Suprapubic skin (tissue), 4 donors: ENCODE data around the gene GPR183. TPM values are rescaled to one million over a fixed set of nuclear protein-coding genes. Genes with fewer than 3 reads are reported as not detected.

Experiments used
- DNase-seq, 2 donors: peaks; one replicate each; pipeline ENCODE4 v3.0.0-alpha.2; 2019; ENCODE audit warnings: low spot score in 2 of 2
- H3K27ac ChIP-seq: fragments of 200-600 bp; sonication (generic); one replicate; pipeline ENCODE4 v1.5.1; 2019
- H3K27me3 ChIP-seq: fragments of 200-600 bp; sonication (generic); one replicate; pipeline ENCODE4 v1.5.1; 2019
- H3K36me3 ChIP-seq: fragments of 200-600 bp; sonication (generic); one replicate; pipeline ENCODE4 v1.5.1; 2019
- H3K4me1 ChIP-seq: fragments of 200-600 bp; sonication (generic); one replicate; pipeline ENCODE4 v1.5.1; 2019
- H3K4me3 ChIP-seq: fragments of 200-600 bp; sonication (generic); one replicate; pipeline ENCODE4 v1.5.1; 2019; ENCODE audit warnings: mild to moderate bottlenecking
- H3K9me3 ChIP-seq: fragments of 200-600 bp; sonication (generic); one replicate; pipeline ENCODE4 v1.5.1; 2019
- CTCF ChIP-seq, 2 donors: fragments of 200-600 bp in 1 of 2; fragments of 450-650 bp in 1 of 2; sonication (generic) in 1 of 2; IDR thresholded peaks; one replicate each; pipeline ENCODE4 v1.5.1; 2016 to 2019; ENCODE audit warnings: antibody characterized with exemption in 2 of 2, mild to moderate bottlenecking in 1 of 2, moderate library complexity in 1 of 2
- EP300 ChIP-seq: sonication (generic); formaldehyde crosslinking; IDR thresholded peaks from one replicate; pipeline ENCODE4 v1.6.1; 2017; ENCODE audit warnings: antibody characterized with exemption
- POLR2A ChIP-seq, 2 donors: fragments of 450-650 bp; IDR thresholded peaks; one replicate each; pipeline ENCODE4 v1.6.1; 2017; ENCODE audit warnings: antibody characterized with exemption in 2 of 2, mild to moderate bottlenecking in 2 of 2, moderate library complexity in 2 of 2
- POLR2AphosphoS5 ChIP-seq, 3 donors: sonication (generic); formaldehyde crosslinking; IDR thresholded peaks; one replicate each; pipeline ENCODE4 v1.6.1; 2017; ENCODE audit warnings: antibody characterized with exemption in 3 of 3
- WGBS: methylation state at CpG from one replicate; pipeline ENCODE4 v1.1.5; 2018; 5-methylcytosine and 5-hydroxymethylcytosine counted together
- total RNA-seq, 4 donors: library from RNA; depleted of rRNA; stranded (reverse); fragments of >200 nt; gene quantifications; one replicate each; pipeline ENCODE4 v1.1.0, GENCODE V29; 2016

Gene GPR183
- total RNA-seq, 4 donors from 2014 or later: 2.3 to 7.0 (median 4.4) TPM

- WGBS: 75% methylated on average over 10 of the region's 10 CpGs
- H3K27ac ChIP-seq: peak overlapping the region; percentile 55
- no peaks in the 10 kb centered on the region for H3K27me3 ChIP-seq
- peaks cover 31% of the 10 kb centered on the region for H3K4me1 ChIP-seq
- H3K9me3 ChIP-seq: no peaks in the 10 kb centered on the region
- TF ChIP-seq EP300: no peak
- no peak for TF ChIP-seq POLR2A (IDR thresholded peaks at IDR 0.05)
- TF ChIP-seq POLR2AphosphoS5 (IDR thresholded peaks at IDR 0.05): no peak
- no peak for TF ChIP-seq CTCF (IDR thresholded peaks at IDR 0.05)
- peaks cover 22% of the 10 kb centered on the region for H3K36me3 ChIP-seq
- no peak for DNase-seq
- H3K4me3 ChIP-seq: no peak overlapping the region
Observed at GRCh38 chr13:99322297-99323103, 15.3 kb upstream of the GPR183 start.

GRCh38 chr13:99321709-99322108 is 14.5 kb upstream of the GPR183 start:
- Histone ChIP-seq H3K36me3 (peaks cover 22% of the 10 kb centered on the region), H3K9me3 (no peaks in the 10 kb centered on the region), H3K27me3 (no peaks in the 10 kb centered on the region), H3K4me1 (peaks cover 31% of the 10 kb centered on the region), H3K4me3 (no peak overlapping the region), H3K27ac (peak overlapping the region; percentile 55)
- TF ChIP-seq POLR2A (IDR thresholded peaks at IDR 0.05): no peak
- no peak for TF ChIP-seq EP300
- no peak for TF ChIP-seq POLR2AphosphoS5 (IDR thresholded peaks at IDR 0.05)
- TF ChIP-seq CTCF (IDR thresholded peaks at IDR 0.05): no peak
- no peak for DNase-seq

GRCh38 chr13:99320693-99321481 is 13.7 kb upstream of the GPR183 start:
- H3K27ac ChIP-seq: peak overlapping the region; percentile 55
- DNase-seq: no peak
- 61% methylated on average over 5 of the region's 5 CpGs for WGBS

DNA sequence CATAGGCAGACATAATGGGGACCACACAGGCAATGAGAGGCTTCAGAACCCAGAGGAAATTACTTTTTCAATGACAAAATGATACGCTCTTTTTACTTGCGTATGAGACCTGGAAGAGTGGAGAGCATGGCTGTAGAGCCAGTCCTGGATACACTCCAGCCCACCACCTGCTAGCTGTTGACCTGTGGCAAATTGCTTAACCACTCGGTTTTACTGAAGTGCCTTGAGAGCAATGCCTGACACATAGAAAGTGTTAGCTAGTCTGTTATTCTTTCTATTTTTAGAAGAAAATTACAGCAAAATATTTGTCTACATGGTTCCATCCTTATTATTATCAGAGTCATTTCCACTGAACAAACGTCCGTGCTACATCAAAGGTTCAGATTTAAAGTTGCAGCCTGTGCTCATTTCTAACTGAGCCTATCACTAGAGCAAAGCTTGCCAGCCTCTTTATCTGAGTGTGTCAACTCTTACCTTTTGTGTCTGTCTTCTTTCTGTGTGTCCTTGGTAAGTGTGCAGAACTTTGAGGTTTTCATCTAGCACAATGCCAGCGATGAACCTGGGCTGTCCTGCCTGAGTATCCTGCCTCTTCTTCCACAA is 9.6 kb upstream of the GPR183 start:
- DNase-seq: no peak
- peaks cover 21% of the 10 kb centered on the region for H3K4me1 ChIP-seq
- peaks cover 9% of the 10 kb centered on the region for H3K36me3 ChIP-seq
- 88% methylated on average over 6 of the region's 6 CpGs for WGBS
- H3K27ac ChIP-seq: no peak overlapping the region
- no peaks in the 10 kb centered on the region for H3K9me3 ChIP-seq
- no peak for TF ChIP-seq CTCF (IDR thresholded peaks at IDR 0.05)
- no peak for TF ChIP-seq EP300
- no peak for TF ChIP-seq POLR2A (IDR thresholded peaks at IDR 0.05)
- no peak for TF ChIP-seq POLR2AphosphoS5 (IDR thresholded peaks at IDR 0.05)
- H3K4me3 ChIP-seq: no peak overlapping the region
- no peaks in the 10 kb centered on the region for H3K27me3 ChIP-seq

More at GRCh38 chr13:99320693-99321481, 13.7 kb upstream of the GPR183 start:
- TF ChIP-seq POLR2AphosphoS5 (IDR thresholded peaks at IDR 0.05): no peak
- TF ChIP-seq CTCF (IDR thresholded peaks at IDR 0.05): no peak
- TF ChIP-seq POLR2A (IDR thresholded peaks at IDR 0.05): no peak
- no peak for TF ChIP-seq EP300
- Histone ChIP-seq H3K9me3 (no peaks in the 10 kb centered on the region), H3K36me3 (peaks cover 22% of the 10 kb centered on the region), H3K4me3 (no peak overlapping the region), H3K27me3 (no peaks in the 10 kb centered on the region), H3K4me1 (peaks cover 31% of the 10 kb centered on the region)

DNA sequence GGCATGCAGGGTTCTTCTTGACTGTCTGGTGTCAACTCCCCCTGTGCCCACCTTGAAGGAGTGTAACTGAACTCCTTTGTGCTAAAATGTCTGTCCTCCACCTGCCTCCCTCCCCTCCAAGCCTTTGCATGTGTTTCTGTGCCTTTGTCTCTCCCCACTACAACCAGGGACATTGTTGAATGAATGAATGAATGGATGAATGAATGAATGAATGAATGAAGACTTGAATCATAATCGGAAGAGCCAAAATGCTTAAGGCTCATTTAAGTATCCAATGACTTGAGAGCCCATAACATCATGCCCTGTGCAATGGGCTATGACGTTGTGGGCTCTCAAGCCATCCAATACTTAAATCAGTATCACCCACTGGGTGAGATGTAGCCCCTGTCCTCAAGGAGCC is 9.0 kb upstream of the GPR183 start:
- WGBS: 96% methylated on average over 2 of the region's 2 CpGs

More for the DNA sequence above, 9.0 kb upstream of the GPR183 start:
- H3K9me3 ChIP-seq: no peaks in the 10 kb centered on the region
- TF ChIP-seq POLR2AphosphoS5 (IDR thresholded peaks at IDR 0.05) (no peak), CTCF (IDR thresholded peaks at IDR 0.05) (no peak), EP300 (no peak), POLR2A (IDR thresholded peaks at IDR 0.05) (no peak)
- H3K27ac ChIP-seq: no peak overlapping the region
- H3K27me3 ChIP-seq: no peaks in the 10 kb centered on the region
- peaks cover 9% of the 10 kb centered on the region for H3K36me3 ChIP-seq
- no peak overlapping the region for H3K4me3 ChIP-seq
- peaks cover 21% of the 10 kb centered on the region for H3K4me1 ChIP-seq
- no peak for DNase-seq
